Chondrocyte (in vitro differentiated cells): Measurements from ENCODE around the gene COL25A1. TPM values are rescaled to one million over a fixed set of nuclear protein-coding genes. Genes with fewer than 3 reads are reported as not detected.

Experiments used
- DNase-seq: peaks from one replicate; pipeline ENCODE4 v3.0.0; 2021; ENCODE audit warnings: mixed read lengths, low spot score
- H3K27ac Mint-ChIP-seq: one replicate; pipeline ENCODE4 v1.8.0; 2021; ENCODE audit warnings: mild to moderate bottlenecking, moderate library complexity, mixed read lengths; ENCODE audit not compliant: unreplicated experiment
- H3K27me3 Mint-ChIP-seq: 2 replicates; pipeline ENCODE4 v1.8.0; 2021; ENCODE audit warnings: low read depth, mixed read lengths
- H3K36me3 Mint-ChIP-seq: 2 replicates; pipeline ENCODE4 v1.8.0; 2021; ENCODE audit warnings: low read depth, mixed read lengths
- H3K4me1 Mint-ChIP-seq: 2 replicates; pipeline ENCODE4 v1.8.0; 2021; ENCODE audit warnings: low read depth, mild to moderate bottlenecking, mixed read lengths
- H3K4me3 Mint-ChIP-seq: one replicate; pipeline ENCODE4 v1.8.0; 2021; ENCODE audit warnings: mild to moderate bottlenecking, moderate library complexity, mixed read lengths; ENCODE audit not compliant: unreplicated experiment
- H3K9me3 Mint-ChIP-seq: 2 replicates; pipeline ENCODE4 v1.8.0; 2021; ENCODE audit warnings: low read depth, mixed read lengths
- CTCF ChIP-seq: fragments of 200-600 bp; sonication (generic); IDR thresholded peaks from 2 replicates; pipeline ENCODE4 v1.5.0; 2021; ENCODE audit warnings: antibody characterized with exemption, mild to moderate bottlenecking, moderate library complexity
- total RNA-seq: library from RNA; stranded (reverse); gene quantifications from 3 replicates; pipeline ENCODE4 v1.2.1, GENCODE V29; 2021

Gene COL25A1
- total RNA-seq, 1 donor from 2014 or later: 0.45 TPM

- no peak for TF ChIP-seq CTCF
- no peak overlapping the region for H3K27ac Mint-ChIP-seq
- H3K9me3 Mint-ChIP-seq: peaks cover 28% of the 10 kb centered on the region
- no peak for DNase-seq
- no peak overlapping the region for H3K4me3 Mint-ChIP-seq
- no peaks in the 10 kb centered on the region for H3K4me1 Mint-ChIP-seq
- peaks cover 7% of the 10 kb centered on the region for H3K36me3 Mint-ChIP-seq
- no peaks in the 10 kb centered on the region for H3K27me3 Mint-ChIP-seq
Observed at GRCh38 chr4:109325698-109326097, 23.2 kb upstream of the COL25A1 start.

- no peak for DNase-seq
- Mint-ChIP-seq H3K4me1 (no peaks in the 10 kb centered on the region), H3K27me3 (no peaks in the 10 kb centered on the region), H3K4me3 (no peak overlapping the region), H3K27ac (no peak overlapping the region), H3K9me3 (peaks cover 33% of the 10 kb centered on the region), H3K36me3 (peaks cover 7% of the 10 kb centered on the region)
- no peak for TF ChIP-seq CTCF
Observed at GRCh38 chr4:109323348-109323747, 20.9 kb upstream of the COL25A1 start.

GRCh38 chr4:109321232-109321631, 18.8 kb upstream of the COL25A1 start:
- DNase-seq: no peak
- no peak for TF ChIP-seq CTCF
- H3K27ac Mint-ChIP-seq: no peak overlapping the region
- no peaks in the 10 kb centered on the region for H3K4me1 Mint-ChIP-seq
- no peaks in the 10 kb centered on the region for H3K27me3 Mint-ChIP-seq
- peaks cover 28% of the 10 kb centered on the region for H3K9me3 Mint-ChIP-seq
- H3K36me3 Mint-ChIP-seq: peaks cover 7% of the 10 kb centered on the region
- no peak overlapping the region for H3K4me3 Mint-ChIP-seq

GRCh38 chr4:109319684-109320083, 17.2 kb upstream of the COL25A1 start:
- H3K27me3 Mint-ChIP-seq: no peaks in the 10 kb centered on the region
- H3K27ac Mint-ChIP-seq: no peak overlapping the region
- no peak for DNase-seq
- peaks cover 27% of the 10 kb centered on the region for H3K9me3 Mint-ChIP-seq
- peaks cover 7% of the 10 kb centered on the region for H3K36me3 Mint-ChIP-seq
- H3K4me3 Mint-ChIP-seq: no peak overlapping the region
- no peak for TF ChIP-seq CTCF
- H3K4me1 Mint-ChIP-seq: no peaks in the 10 kb centered on the region

- peaks cover 7% of the 10 kb centered on the region for H3K36me3 Mint-ChIP-seq
- no peaks in the 10 kb centered on the region for H3K27me3 Mint-ChIP-seq
- TF ChIP-seq CTCF: no peak
- H3K27ac Mint-ChIP-seq: no peak overlapping the region
- no peak overlapping the region for H3K4me3 Mint-ChIP-seq
- H3K4me1 Mint-ChIP-seq: no peaks in the 10 kb centered on the region
- DNase-seq: no peak
- H3K9me3 Mint-ChIP-seq: peaks cover 22% of the 10 kb centered on the region
Observed at GRCh38 chr4:109319156-109319555, 16.7 kb upstream of the COL25A1 start.
